Right ventricle myocardium inferior (tissue), 1 donor: ENCODE measurements around the gene PTPN14. TPM values are rescaled to one million over a fixed set of nuclear protein-coding genes. Genes with fewer than 3 reads are reported as not detected.
"Not testable (repeated sequence)": the region's sequence is repeated elsewhere in the genome, so short reads cannot be mapped to it uniquely, and the experiment has no call there.

Source experiments
- ATAC-seq: fragments of 200-7000 bp; cut with Tn5 transposase; one replicate; pipeline ENCODE4 v1.9.1; 2020; ENCODE audit warnings: mild to moderate bottlenecking, moderate library complexity
- DNase-seq: peaks from one replicate; pipeline ENCODE4 v3.0.0; 2021; ENCODE audit errors: missing footprints
- intact Hi-C: fragments of 100-400 bp; cut with DNase I; formaldehyde crosslinking; loops from one replicate; pipeline ENCODE4 v1.11.0; 2022
- total RNA-seq: library from RNA; stranded (reverse); fragmentation: NEBNext Ultra II Directional; extraction: Animal tissue kit (Norgen Biotek cat#: 25700); gene quantifications from one replicate; pipeline ENCODE4 v1.2.1, GENCODE V29; 2021
- donor health status: DM: no; HTN: yes; CAD: no; lungs with severe emphysema.

The PTPN14 gene
- total RNA-seq, 1 donor from 2014 or later, result 23.0 TPM

DNA sequence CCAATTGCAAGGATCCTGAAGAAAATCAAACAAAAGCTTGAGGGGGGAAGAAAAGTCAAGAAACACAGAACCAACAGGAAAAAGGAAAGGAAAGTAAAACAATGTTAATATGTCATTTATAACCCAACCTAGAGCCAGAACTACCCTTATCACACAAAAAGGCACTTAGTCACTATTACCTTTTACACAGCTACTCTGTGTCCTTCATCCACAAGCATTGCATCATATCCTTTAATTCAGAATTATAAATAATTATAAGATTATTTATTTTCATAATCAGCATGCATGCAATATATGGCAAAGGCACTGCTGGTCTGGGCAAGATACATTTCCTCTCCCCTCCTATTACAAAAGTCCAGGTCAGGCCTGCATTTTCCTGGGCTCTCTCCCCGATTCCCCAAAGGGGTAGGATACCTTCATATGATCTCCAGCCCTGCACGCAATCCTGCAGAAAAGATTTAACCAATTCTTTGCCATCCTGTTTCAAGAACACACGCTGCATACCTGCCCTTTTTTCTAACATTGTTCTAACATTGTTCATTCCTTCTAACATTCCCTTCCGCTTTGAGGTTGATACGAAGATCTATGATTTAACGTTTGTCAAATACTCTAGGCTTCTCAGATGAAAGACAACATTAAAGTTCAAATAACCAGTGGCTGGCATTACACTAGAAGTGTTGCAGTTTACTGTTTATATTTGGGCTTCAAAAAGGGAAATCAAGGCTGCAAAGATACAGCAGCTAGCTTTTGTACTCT is 4.3 kb downstream of the PTPN14 start:
- intact Hi-C loops, result no loop called here
- no peak for DNase-seq
- no peak for ATAC-seq

- intact Hi-C loops, result no loop called here
- ATAC-seq (no peak), DNase-seq (no peak)
These were observed 5.3 kb downstream of the PTPN14 start for GRCh38 chr1:214546084-214546483.

DNA sequence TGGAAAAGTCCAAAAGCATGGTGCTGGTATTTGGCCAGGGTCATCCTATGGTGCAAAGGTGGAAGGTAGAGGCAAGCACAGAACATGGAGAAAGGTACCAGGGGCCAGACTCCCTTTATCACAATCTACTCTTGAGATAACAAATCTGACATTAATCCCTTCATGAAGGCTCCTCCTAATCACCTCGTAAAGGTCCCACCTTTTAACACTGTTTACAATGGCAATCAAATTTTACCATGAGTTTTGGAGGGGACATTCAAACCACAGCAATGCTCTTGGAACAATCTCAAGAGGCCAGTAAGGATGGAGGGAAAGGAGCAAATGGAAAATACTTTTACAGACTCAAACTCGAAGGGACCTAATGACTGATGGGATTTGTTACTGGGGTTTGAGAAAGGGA is 6.1 kb downstream of the PTPN14 start:
- intact Hi-C loops, result no loop called here
- no peak for ATAC-seq
- no peak for DNase-seq

DNA sequence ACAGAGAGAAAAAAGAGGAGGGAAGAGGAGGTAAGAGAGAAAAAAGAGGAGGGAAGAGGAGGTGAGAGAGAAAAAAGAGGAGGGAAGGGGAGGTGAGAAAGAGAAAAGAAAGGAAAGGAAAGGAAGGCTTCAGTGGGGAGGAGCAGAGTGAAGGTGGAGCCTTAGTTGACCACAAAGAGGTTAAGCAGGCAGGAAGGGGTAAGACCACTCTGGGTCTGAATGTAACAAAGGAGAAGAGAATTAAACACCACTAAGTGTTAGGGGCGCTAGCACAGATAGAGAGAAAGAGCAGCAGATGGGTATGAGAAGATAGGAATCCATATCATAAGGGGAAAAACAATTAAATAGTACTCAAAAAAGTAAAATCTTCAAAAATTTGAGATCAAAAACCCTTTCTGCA is 6.6 kb downstream of the PTPN14 start:
- DNase-seq (no peak), ATAC-seq (no peak)
- intact Hi-C loops, result no loop called here

GRCh38 chr1:214542275-214543199 is 8.9 kb downstream of the PTPN14 start:
- ATAC-seq (peak; percentile 17), DNase-seq (no peak)
- intact Hi-C loops, result no loop called here

GRCh38 chr1:214541693-214542092 is 9.7 kb downstream of the PTPN14 start:
- intact Hi-C loops, result no loop called here
- DNase-seq (no peak), ATAC-seq (no peak)

- ATAC-seq, result no peak
- no peak for DNase-seq
- intact Hi-C loops, result no loop called here
These were observed 10.2 kb downstream of the PTPN14 start for GRCh38 chr1:214541206-214541605.

- intact Hi-C loops, result no loop called here
- DNase-seq (no peak), ATAC-seq (peak; percentile 87)
These were observed 11.1 kb downstream of the PTPN14 start for GRCh38 chr1:214540324-214540723.

DNA sequence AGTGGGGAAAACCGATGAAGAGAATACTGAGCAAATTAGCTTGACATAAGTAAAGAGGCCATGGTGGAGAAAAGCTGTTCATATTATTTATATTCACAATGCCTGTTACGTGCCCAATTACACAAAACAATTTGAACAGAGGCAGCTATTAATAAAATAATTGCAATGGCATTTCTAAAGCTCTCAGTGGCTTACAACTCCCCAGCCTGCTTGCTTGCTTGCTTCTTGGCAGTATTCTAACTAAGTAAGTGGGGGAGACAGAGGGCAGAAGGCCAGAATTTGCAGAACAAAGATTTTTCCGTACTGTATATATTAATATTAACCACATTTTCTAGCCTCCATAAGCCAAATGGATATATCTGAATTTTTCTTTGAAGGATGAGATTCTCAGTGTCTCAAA is 12.9 kb downstream of the PTPN14 start:
- ATAC-seq (no peak), DNase-seq (no peak)
- intact Hi-C loops, result no loop called here

- intact Hi-C loops, result no loop called here
- no peak for DNase-seq
- ATAC-seq, result no peak
These were observed 13.4 kb downstream of the PTPN14 start for GRCh38 chr1:214537872-214538473.

- ATAC-seq, result no peak
- intact Hi-C loops, result no loop called here
- no peak for DNase-seq
These were observed 14.2 kb downstream of the PTPN14 start for GRCh38 chr1:214537219-214537618.

GRCh38 chr1:214532070-214532469 is 19.3 kb downstream of the PTPN14 start:
- DNase-seq (no peak), ATAC-seq (peak; percentile 60)
- intact Hi-C loops, result no loop called here

- no peak for ATAC-seq
- intact Hi-C loops, result no loop called here
- DNase-seq, result no peak
These were observed 25.8 kb downstream of the PTPN14 start for GRCh38 chr1:214525535-214526019.

GRCh38 chr1:214524824-214525223 is 26.6 kb downstream of the PTPN14 start:
- ATAC-seq (no peak), DNase-seq (no peak)
- intact Hi-C loops, result no loop called here

DNA sequence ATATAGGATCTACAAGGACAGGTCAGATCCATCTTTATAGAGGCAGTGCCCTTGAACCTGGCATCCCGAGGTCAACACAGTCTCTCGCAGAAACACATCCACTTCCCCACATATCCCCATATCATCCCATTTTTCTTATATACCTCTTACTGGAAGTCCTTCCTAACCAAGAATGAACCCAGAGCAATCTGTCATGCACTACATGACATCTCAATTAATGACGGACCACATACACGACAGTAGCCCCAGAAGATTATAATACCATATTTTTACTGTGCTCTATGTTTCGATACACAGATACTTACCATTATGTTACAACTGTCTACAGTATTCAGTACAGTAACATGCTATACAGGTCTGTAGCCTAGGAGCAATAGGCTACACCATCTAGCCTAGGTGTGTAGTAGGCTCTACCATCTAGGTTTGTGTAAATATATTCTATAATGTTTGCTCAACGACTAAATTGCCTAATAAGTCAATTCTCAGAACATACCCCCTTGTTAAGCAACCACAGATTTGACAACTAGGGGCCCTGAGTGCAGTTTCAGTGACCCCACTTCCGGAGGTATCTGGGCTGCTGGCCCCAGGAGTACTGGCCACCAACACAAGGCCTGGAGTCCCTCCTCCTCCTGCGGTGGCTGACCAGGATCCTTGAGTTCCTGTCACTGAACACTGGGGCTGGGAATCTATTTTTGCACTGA is 28.1 kb downstream of the PTPN14 start:
- ATAC-seq (no peak), DNase-seq (no peak)
- intact Hi-C loops, result no loop called here

DNA sequence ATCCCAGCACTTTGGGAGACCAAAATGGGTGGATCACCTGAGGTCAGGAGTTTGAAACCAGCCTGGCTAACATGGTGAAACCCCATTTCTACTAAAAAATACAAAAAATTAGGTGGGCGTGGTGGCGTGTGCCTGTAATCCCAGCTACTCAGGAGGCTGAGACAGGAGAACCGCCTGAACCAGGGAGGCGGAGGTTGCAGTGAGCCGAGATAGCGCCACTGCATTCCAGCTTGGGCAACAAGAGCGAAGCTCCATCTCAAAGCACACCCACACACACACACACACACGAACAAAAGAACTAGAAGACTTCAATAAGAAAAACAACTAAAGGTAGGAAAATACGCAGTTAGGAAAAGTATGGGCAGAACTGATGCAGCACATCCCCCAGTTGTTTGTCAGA is 29.9 kb downstream of the PTPN14 start:
- intact Hi-C loops, ATAC-seq, DNase-seq: not testable (repeated sequence)

DNA sequence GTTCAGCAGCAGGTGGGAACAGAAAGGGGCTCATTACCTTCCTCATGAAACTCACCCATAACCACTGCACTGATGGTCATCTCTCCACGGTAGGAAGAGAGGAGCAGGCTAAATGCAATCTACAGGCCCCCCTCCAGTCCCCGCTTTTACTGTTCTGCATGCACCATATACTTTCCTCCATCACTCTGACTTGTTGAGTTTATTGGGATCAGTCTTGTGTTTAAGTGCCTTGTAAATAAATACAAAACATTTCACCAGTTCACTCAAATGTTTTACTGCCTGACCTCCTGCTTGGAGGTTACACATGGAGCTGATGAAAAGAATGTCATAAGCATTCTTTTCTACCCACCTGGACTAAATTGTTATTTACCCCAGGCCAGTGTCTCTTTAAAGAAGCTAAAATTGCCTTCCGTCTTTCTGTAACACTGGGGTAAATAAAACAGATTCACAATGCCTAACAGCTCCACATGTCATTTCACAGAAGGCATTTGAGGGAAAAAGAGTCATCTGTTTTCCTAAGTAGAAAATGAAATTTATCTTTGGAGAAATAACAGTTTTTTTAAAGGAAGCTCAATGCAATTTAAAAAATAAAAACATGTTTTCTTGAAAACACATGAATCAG is 30.7 kb downstream of the PTPN14 start:
- intact Hi-C loops, result no loop called here
- ATAC-seq (no peak), DNase-seq (no peak)

DNA sequence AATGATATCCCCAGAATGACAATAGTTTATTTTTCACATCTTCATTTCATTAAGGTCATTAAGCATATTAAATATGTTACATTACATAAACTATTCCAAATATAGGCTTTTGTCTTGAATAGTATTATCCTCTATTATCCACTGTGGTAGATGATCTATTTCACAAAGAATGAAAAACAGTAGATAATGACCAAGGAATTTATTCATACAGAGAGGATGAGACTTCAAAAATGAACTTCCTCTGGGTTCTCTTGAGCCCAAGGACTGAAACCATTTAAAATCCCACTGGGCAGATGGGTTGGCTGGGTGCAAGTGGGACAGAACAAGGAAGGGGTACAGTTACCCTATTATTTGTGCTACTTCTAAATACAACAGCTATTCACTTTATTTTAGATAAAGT is 33.0 kb downstream of the PTPN14 start:
- DNase-seq, result no peak
- ATAC-seq, result no peak
- intact Hi-C loops, result no loop called here
